HEK293 (cell line): ENCODE data around the gene KIAA0232.
"Not testable (repeated sequence)": the region's sequence is repeated elsewhere in the genome, so short reads cannot be mapped to it uniquely, and the experiment has no call there.

ENCODE experiments used
- ZNF274 ChIP-seq, 2 experiments: fragments of 200-500 bp in 1 of 2; fragments of 450-650 bp in 1 of 2; sonication (Bioruptor generic) in 1 of 2; formaldehyde crosslinking in 1 of 2; IDR thresholded peaks; 2 replicates each; pipeline versions ENCODE4 v1.5.1 to v1.6.1; 2014 to 2016; ENCODE audit warnings: borderline replicate concordance in 1 of 2, inconsistent platforms in 1 of 2, low read length in 1 of 2, missing biosample characterization in 1 of 2, missing genetic modification characterization in 1 of 2
- TF ChIP-seq, protein P1 (sequence below): fragments of 450-650 bp; formaldehyde crosslinking; IDR thresholded peaks from 2 replicates; pipeline ENCODE4 v1.5.1; 2016; ENCODE audit warnings: missing biosample characterization, missing genetic modification characterization

DNA sequence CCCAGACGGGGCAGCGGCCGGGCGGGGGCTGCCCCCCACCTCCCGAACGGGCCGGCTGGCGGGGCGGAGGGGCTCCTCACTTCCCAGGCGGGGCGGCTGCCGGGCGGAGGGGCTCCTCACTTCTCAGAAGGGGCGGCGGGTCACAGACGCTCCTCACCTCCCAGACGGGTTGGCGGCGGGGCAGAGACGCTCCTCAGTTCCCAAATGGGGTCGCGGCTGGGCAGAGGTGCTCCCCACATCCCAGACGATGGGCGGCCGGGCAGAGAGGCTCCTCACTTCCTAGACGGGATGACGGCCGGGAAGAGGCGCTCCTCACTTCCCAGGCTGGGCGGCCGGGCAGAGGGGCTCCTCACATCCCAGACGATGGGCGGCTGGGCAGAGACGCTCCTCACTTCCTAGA lies 54.6 kb downstream of the KIAA0232 start:
- TF ChIP-seq, protein P1, sequence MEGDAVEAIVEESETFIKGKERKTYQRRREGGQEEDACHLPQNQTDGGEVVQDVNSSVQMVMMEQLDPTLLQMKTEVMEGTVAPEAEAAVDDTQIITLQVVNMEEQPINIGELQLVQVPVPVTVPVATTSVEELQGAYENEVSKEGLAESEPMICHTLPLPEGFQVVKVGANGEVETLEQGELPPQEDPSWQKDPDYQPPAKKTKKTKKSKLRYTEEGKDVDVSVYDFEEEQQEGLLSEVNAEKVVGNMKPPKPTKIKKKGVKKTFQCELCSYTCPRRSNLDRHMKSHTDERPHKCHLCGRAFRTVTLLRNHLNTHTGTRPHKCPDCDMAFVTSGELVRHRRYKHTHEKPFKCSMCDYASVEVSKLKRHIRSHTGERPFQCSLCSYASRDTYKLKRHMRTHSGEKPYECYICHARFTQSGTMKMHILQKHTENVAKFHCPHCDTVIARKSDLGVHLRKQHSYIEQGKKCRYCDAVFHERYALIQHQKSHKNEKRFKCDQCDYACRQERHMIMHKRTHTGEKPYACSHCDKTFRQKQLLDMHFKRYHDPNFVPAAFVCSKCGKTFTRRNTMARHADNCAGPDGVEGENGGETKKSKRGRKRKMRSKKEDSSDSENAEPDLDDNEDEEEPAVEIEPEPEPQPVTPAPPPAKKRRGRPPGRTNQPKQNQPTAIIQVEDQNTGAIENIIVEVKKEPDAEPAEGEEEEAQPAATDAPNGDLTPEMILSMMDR (tag by site-specific recombination): not testable (repeated sequence)
- not testable (repeated sequence) for TF ChIP-seq ZNF274 (IDR thresholded peaks at IDR 0.05; ENCODE audit: low read length); ZNF274 (tag by site-specific recombination; IDR thresholded peaks at IDR 0.05; ENCODE audit: borderline replicate concordance)
